HG03066 (cell line): ENCODE measurements around the gene ITGAL.
A peak's percentile ranks its signal among the peaks of the same experiment; 100 is the strongest.
"Not testable (repeated sequence)": the region's sequence is repeated elsewhere in the genome, so short reads cannot be mapped to it uniquely, and the experiment has no call there.

Source experiments
- ATAC-seq: cut with Tn5 transposase; IDR thresholded peaks from one replicate; pipeline ENCODE4 v1.9.1; 2021; ENCODE audit warnings: low read depth; ENCODE audit not compliant: unreplicated experiment

The ITGAL gene

GRCh38 chr16:30472328-30472942, at the start of gene ITGAL:
Gene ITGAL (plus strand): TSS chr16:30472742. CDS start chr16:30472838, 96 bp downstream.
- peak; percentile 43 for ATAC-seq

- ATAC-seq: no peak
These were observed 44.5 kb upstream of the ITGAL start for GRCh38 chr16:30428055-30428454.

GRCh38 chr16:30429418-30429677, 43.2 kb upstream of the ITGAL start:
- no peak for ATAC-seq

GRCh38 chr16:30429678-30430427, 42.7 kb upstream of the ITGAL start, which contains the start of gene DCTPP1:
Gene DCTPP1 (minus strand): TSS chr16:30430030. CDS start chr16:30429980, 50 bp downstream.
- peak; percentile 98 for ATAC-seq

GRCh38 chr16:30430428-30430970, 42.0 kb upstream of the ITGAL start:
- no peak for ATAC-seq

GRCh38 chr16:30434852-30435251, 37.7 kb upstream of the ITGAL start:
- ATAC-seq: no peak

- ATAC-seq: no peak
These were observed 35.0 kb upstream of the ITGAL start for GRCh38 chr16:30437511-30438046.

GRCh38 chr16:30438835-30439234, 33.7 kb upstream of the ITGAL start:
- ATAC-seq: no peak

GRCh38 chr16:30439720-30440348, 32.7 kb upstream of the ITGAL start:
- no peak for ATAC-seq

- ATAC-seq: no peak
These were observed 28.9 kb upstream of the ITGAL start for GRCh38 chr16:30443631-30444030.

- ATAC-seq: no peak
These were observed 28.1 kb upstream of the ITGAL start for GRCh38 chr16:30444231-30445148.

- no peak for ATAC-seq
These were observed 27.5 kb upstream of the ITGAL start for GRCh38 chr16:30445149-30445407.

- ATAC-seq: peak; percentile 81
These were observed 26.9 kb upstream of the ITGAL start, which contains the start of gene SEPHS2 for GRCh38 chr16:30445408-30446202. Gene SEPHS2 (minus strand): TSS chr16:30445874. CDS start chr16:30445727, 147 bp downstream.

- ATAC-seq: no peak
These were observed 26.3 kb upstream of the ITGAL start for GRCh38 chr16:30446203-30446595.

- ATAC-seq: no peak
These were observed 24.9 kb upstream of the ITGAL start for GRCh38 chr16:30447512-30448226.

- ATAC-seq: no peak
These were observed 23.5 kb upstream of the ITGAL start for GRCh38 chr16:30449116-30449435.

- ATAC-seq: not testable (repeated sequence)
These were observed 19.6 kb upstream of the ITGAL start for GRCh38 chr16:30452709-30453580.

- no peak for ATAC-seq
These were observed 16.2 kb upstream of the ITGAL start for GRCh38 chr16:30456302-30456701.
